Fibroblast of skin of right biceps (primary cell): ENCODE measurements around the gene ADD2.
"Not testable (repeated sequence)": the region's sequence is repeated elsewhere in the genome, so short reads cannot be mapped to it uniquely, and the experiment has no call there.

ENCODE experiments used
- DNase-seq: peaks from one replicate; pipeline ENCODE4 v3.0.0-alpha.2; 2013

Gene ADD2

GRCh38 chr2:70626254-70626990, 141.6 kb downstream of the ADD2 start:
- no peak for DNase-seq

- not testable (repeated sequence) for DNase-seq
Observed at GRCh38 chr2:70621536-70621935, 146.5 kb downstream of the ADD2 start.

GRCh38 chr2:70620020-70620419, 148.0 kb downstream of the ADD2 start:
- DNase-seq, result no peak

- no peak for DNase-seq
Observed at GRCh38 chr2:70619167-70619566, 148.8 kb downstream of the ADD2 start.

- no peak for DNase-seq
Observed at GRCh38 chr2:70616168-70616694, 151.8 kb downstream of the ADD2 start.

GRCh38 chr2:70615222-70615621, 152.8 kb downstream of the ADD2 start:
- no peak for DNase-seq

- DNase-seq, result no peak
Observed at GRCh38 chr2:70613521-70613920, 154.5 kb downstream of the ADD2 start.

- no peak for DNase-seq
Observed at GRCh38 chr2:70612574-70612973, 155.4 kb downstream of the ADD2 start.

- no peak for DNase-seq
Observed at GRCh38 chr2:70608373-70608772, 159.6 kb downstream of the ADD2 start.

GRCh38 chr2:70607121-70607561, 160.9 kb downstream of the ADD2 start:
- no peak for DNase-seq
